ENCODE results near the gene MFAP2.
A peak's percentile ranks its signal among the peaks of the same experiment; 100 is the strongest.

Gene MFAP2

GRCh38 chr1:16980473-16981268 lies at the start of gene MFAP2:
TSS of gene MFAP2 (minus strand) at chr1:16980620. CDS start at chr1:16978273, 2,347 bp downstream.
- DNase-seq (ENCODE audit: low read depth) = peak; percentile 86
- H3K4me1 ChIP-seq (ENCODE audit: control insufficient read depth, insufficient read depth, low read length) = peaks cover 30% of the 10 kb centered on the region
- H3K36me3 ChIP-seq (ENCODE audit: control insufficient read depth, insufficient read depth, low read length, severe bottlenecking) = no peaks in the 10 kb centered on the region
- H3K9ac ChIP-seq (ENCODE audit: low read length) = peak within 1 kb of the TSS; percentile 82
- peak within 1 kb of the TSS; percentile 79 for H3K4me3 ChIP-seq (ENCODE audit: low read length)
- no peaks in the 10 kb centered on the region for H3K9me3 ChIP-seq (ENCODE audit: control insufficient read depth, low read length)
- no peaks in the 10 kb centered on the region for H3K27me3 ChIP-seq (replicated peaks; ENCODE audit: control insufficient read depth, insufficient read depth, low read length)

- no peaks in the 10 kb centered on the region for H3K9me3 ChIP-seq (ENCODE audit: control insufficient read depth, low read length)
- H3K9ac ChIP-seq (ENCODE audit: low read length) = no peak overlapping the region
- H3K36me3 ChIP-seq (ENCODE audit: control insufficient read depth, insufficient read depth, low read length, severe bottlenecking) = peaks cover 73% of the 10 kb centered on the region
- no peak overlapping the region for H3K4me3 ChIP-seq (ENCODE audit: low read length)
- peaks cover 13% of the 10 kb centered on the region for H3K4me1 ChIP-seq (ENCODE audit: control insufficient read depth, insufficient read depth, low read length)
- DNase-seq (ENCODE audit: low read depth) = no peak
- H3K27me3 ChIP-seq (replicated peaks; ENCODE audit: control insufficient read depth, insufficient read depth, low read length) = no peaks in the 10 kb centered on the region
Measured at GRCh38 chr1:17030206-17030605, 49.8 kb upstream of the MFAP2 start.

- Histone ChIP-seq H3K4me3 (ENCODE audit: low read length) (no peak overlapping the region), H3K36me3 (ENCODE audit: control insufficient read depth, insufficient read depth, low read length, severe bottlenecking) (peaks cover 80% of the 10 kb centered on the region), H3K9me3 (ENCODE audit: control insufficient read depth, low read length) (no peaks in the 10 kb centered on the region), H3K9ac (ENCODE audit: low read length) (no peak overlapping the region), H3K27me3 (replicated peaks; ENCODE audit: control insufficient read depth, insufficient read depth, low read length) (no peaks in the 10 kb centered on the region), H3K4me1 (ENCODE audit: control insufficient read depth, insufficient read depth, low read length) (peaks cover 13% of the 10 kb centered on the region)
- no peak for DNase-seq (ENCODE audit: low read depth)
Measured at GRCh38 chr1:17028662-17029188, 48.3 kb upstream of the MFAP2 start.

GRCh38 chr1:17027900-17028299 lies 47.5 kb upstream of the MFAP2 start:
- H3K4me1 ChIP-seq (ENCODE audit: control insufficient read depth, insufficient read depth, low read length) = peaks cover 13% of the 10 kb centered on the region
- H3K4me3 ChIP-seq (ENCODE audit: low read length) = no peak overlapping the region
- no peak for DNase-seq (ENCODE audit: low read depth)
- peaks cover 81% of the 10 kb centered on the region for H3K36me3 ChIP-seq (ENCODE audit: control insufficient read depth, insufficient read depth, low read length, severe bottlenecking)
- no peak overlapping the region for H3K9ac ChIP-seq (ENCODE audit: low read length)
- no peaks in the 10 kb centered on the region for H3K9me3 ChIP-seq (ENCODE audit: control insufficient read depth, low read length)
- no peaks in the 10 kb centered on the region for H3K27me3 ChIP-seq (replicated peaks; ENCODE audit: control insufficient read depth, insufficient read depth, low read length)

GRCh38 chr1:17027403-17027802 lies 47.0 kb upstream of the MFAP2 start:
- Histone ChIP-seq H3K36me3 (ENCODE audit: control insufficient read depth, insufficient read depth, low read length, severe bottlenecking) (peaks cover 81% of the 10 kb centered on the region), H3K4me3 (ENCODE audit: low read length) (no peak overlapping the region), H3K27me3 (replicated peaks; ENCODE audit: control insufficient read depth, insufficient read depth, low read length) (no peaks in the 10 kb centered on the region), H3K9ac (ENCODE audit: low read length) (no peak overlapping the region), H3K4me1 (ENCODE audit: control insufficient read depth, insufficient read depth, low read length) (peaks cover 13% of the 10 kb centered on the region), H3K9me3 (ENCODE audit: control insufficient read depth, low read length) (no peaks in the 10 kb centered on the region)
- no peak for DNase-seq (ENCODE audit: low read depth)

GRCh38 chr1:17024721-17025120 lies 44.3 kb upstream of the MFAP2 start:
- no peaks in the 10 kb centered on the region for H3K9me3 ChIP-seq (ENCODE audit: control insufficient read depth, low read length)
- no peaks in the 10 kb centered on the region for H3K27me3 ChIP-seq (replicated peaks; ENCODE audit: control insufficient read depth, insufficient read depth, low read length)
- H3K4me1 ChIP-seq (ENCODE audit: control insufficient read depth, insufficient read depth, low read length) = peaks cover 13% of the 10 kb centered on the region
- H3K4me3 ChIP-seq (ENCODE audit: low read length) = no peak overlapping the region
- peaks cover 89% of the 10 kb centered on the region for H3K36me3 ChIP-seq (ENCODE audit: control insufficient read depth, insufficient read depth, low read length, severe bottlenecking)
- no peak overlapping the region for H3K9ac ChIP-seq (ENCODE audit: low read length)
- DNase-seq (ENCODE audit: low read depth) = no peak

GRCh38 chr1:17023573-17023972 lies 43.2 kb upstream of the MFAP2 start:
- peaks cover 98% of the 10 kb centered on the region for H3K36me3 ChIP-seq (ENCODE audit: control insufficient read depth, insufficient read depth, low read length, severe bottlenecking)
- no peaks in the 10 kb centered on the region for H3K27me3 ChIP-seq (replicated peaks; ENCODE audit: control insufficient read depth, insufficient read depth, low read length)
- no peak overlapping the region for H3K4me3 ChIP-seq (ENCODE audit: low read length)
- no peak for DNase-seq (ENCODE audit: low read depth)
- no peaks in the 10 kb centered on the region for H3K9me3 ChIP-seq (ENCODE audit: control insufficient read depth, low read length)
- H3K9ac ChIP-seq (ENCODE audit: low read length) = no peak overlapping the region
- H3K4me1 ChIP-seq (ENCODE audit: control insufficient read depth, insufficient read depth, low read length) = peaks cover 13% of the 10 kb centered on the region

GRCh38 chr1:17023102-17023501 lies 42.7 kb upstream of the MFAP2 start:
- Histone ChIP-seq H3K9me3 (ENCODE audit: control insufficient read depth, low read length) (no peaks in the 10 kb centered on the region), H3K9ac (ENCODE audit: low read length) (no peak overlapping the region), H3K27me3 (replicated peaks; ENCODE audit: control insufficient read depth, insufficient read depth, low read length) (no peaks in the 10 kb centered on the region), H3K36me3 (ENCODE audit: control insufficient read depth, insufficient read depth, low read length, severe bottlenecking) (peaks cover 99% of the 10 kb centered on the region), H3K4me3 (ENCODE audit: low read length) (no peak overlapping the region), H3K4me1 (ENCODE audit: control insufficient read depth, insufficient read depth, low read length) (peaks cover 12% of the 10 kb centered on the region)
- DNase-seq (ENCODE audit: low read depth) = no peak

- Histone ChIP-seq H3K4me3 (ENCODE audit: low read length) (no peak overlapping the region), H3K4me1 (ENCODE audit: control insufficient read depth, insufficient read depth, low read length) (no peaks in the 10 kb centered on the region), H3K9ac (ENCODE audit: low read length) (no peak overlapping the region), H3K36me3 (ENCODE audit: control insufficient read depth, insufficient read depth, low read length, severe bottlenecking) (peaks cover 94% of the 10 kb centered on the region), H3K27me3 (replicated peaks; ENCODE audit: control insufficient read depth, insufficient read depth, low read length) (no peaks in the 10 kb centered on the region), H3K9me3 (ENCODE audit: control insufficient read depth, low read length) (no peaks in the 10 kb centered on the region)
- DNase-seq (ENCODE audit: low read depth) = no peak
Measured at GRCh38 chr1:17021896-17022295, 41.5 kb upstream of the MFAP2 start.

- Histone ChIP-seq H3K36me3 (ENCODE audit: control insufficient read depth, insufficient read depth, low read length, severe bottlenecking) (peaks cover 81% of the 10 kb centered on the region), H3K27me3 (replicated peaks; ENCODE audit: control insufficient read depth, insufficient read depth, low read length) (no peaks in the 10 kb centered on the region), H3K4me3 (ENCODE audit: low read length) (no peak overlapping the region)
Measured at GRCh38 chr1:17020502-17020901, 40.1 kb upstream of the MFAP2 start.

GRCh38 chr1:17018849-17019248 lies 38.4 kb upstream of the MFAP2 start:
- Histone ChIP-seq H3K4me3 (ENCODE audit: low read length) (no peak overlapping the region), H3K27me3 (replicated peaks; ENCODE audit: control insufficient read depth, insufficient read depth, low read length) (no peaks in the 10 kb centered on the region), H3K4me1 (ENCODE audit: control insufficient read depth, insufficient read depth, low read length) (peaks cover 14% of the 10 kb centered on the region), H3K9ac (ENCODE audit: low read length) (no peak overlapping the region), H3K36me3 (ENCODE audit: control insufficient read depth, insufficient read depth, low read length, severe bottlenecking) (peaks cover 64% of the 10 kb centered on the region), H3K9me3 (ENCODE audit: control insufficient read depth, low read length) (no peaks in the 10 kb centered on the region)
- no peak for DNase-seq (ENCODE audit: low read depth)

More at GRCh38 chr1:17020502-17020901, 40.1 kb upstream of the MFAP2 start:
- Histone ChIP-seq H3K9ac (ENCODE audit: low read length) (no peak overlapping the region), H3K4me1 (ENCODE audit: control insufficient read depth, insufficient read depth, low read length) (peaks cover 9% of the 10 kb centered on the region), H3K9me3 (ENCODE audit: control insufficient read depth, low read length) (no peaks in the 10 kb centered on the region)
- no peak for DNase-seq (ENCODE audit: low read depth)
